GM10847 (cell line): ENCODE measurements around the gene LDLRAD4.

ENCODE experiments used
- POLR2A ChIP-seq: IDR thresholded peaks from 2 replicates; pipeline ENCODE4 v1.6.1; 2011; ENCODE audit not compliant: insufficient read length; ENCODE audit errors: extremely low read depth

LDLRAD4 gene

DNA sequence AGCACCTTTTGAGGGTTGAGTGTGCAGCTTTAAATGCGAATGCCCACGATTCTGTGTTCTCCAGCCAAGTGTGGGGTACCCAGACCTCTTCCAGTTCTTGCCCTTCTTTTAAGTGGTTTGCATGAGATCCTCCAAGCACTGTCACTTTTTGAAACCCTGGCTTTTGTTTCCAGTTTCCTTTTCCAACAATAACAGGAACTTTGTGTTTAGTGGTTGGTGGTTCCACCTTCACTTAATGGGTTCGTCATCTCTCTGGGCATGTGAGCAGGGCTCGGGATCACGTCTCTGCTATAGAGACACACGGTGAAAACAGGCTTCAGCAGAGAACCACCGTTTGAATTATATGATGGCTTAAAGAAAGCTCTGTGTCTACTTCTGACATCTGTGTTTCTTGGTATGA is 197.6 kb downstream of the LDLRAD4 start:
- no peak for TF ChIP-seq POLR2A

DNA sequence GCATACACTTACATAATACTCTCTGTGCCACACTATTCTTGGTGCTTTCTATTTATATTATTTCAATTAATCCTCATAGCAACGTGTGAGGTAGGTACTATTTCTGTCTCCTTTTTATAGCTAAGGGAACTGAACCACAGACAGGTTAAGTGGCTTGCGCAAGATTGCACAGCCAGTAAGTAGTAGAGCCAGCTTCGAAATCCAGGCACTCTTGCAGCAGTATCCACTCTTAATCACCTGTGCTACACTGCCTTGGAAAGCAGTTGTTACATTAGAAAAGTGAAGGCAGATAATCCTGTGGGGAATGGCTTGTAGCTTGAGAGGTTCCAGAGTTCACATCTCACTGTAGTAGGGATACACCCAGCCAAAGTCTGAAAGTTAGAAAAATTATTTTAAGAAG is 198.3 kb downstream of the LDLRAD4 start:
- no peak for TF ChIP-seq POLR2A

DNA sequence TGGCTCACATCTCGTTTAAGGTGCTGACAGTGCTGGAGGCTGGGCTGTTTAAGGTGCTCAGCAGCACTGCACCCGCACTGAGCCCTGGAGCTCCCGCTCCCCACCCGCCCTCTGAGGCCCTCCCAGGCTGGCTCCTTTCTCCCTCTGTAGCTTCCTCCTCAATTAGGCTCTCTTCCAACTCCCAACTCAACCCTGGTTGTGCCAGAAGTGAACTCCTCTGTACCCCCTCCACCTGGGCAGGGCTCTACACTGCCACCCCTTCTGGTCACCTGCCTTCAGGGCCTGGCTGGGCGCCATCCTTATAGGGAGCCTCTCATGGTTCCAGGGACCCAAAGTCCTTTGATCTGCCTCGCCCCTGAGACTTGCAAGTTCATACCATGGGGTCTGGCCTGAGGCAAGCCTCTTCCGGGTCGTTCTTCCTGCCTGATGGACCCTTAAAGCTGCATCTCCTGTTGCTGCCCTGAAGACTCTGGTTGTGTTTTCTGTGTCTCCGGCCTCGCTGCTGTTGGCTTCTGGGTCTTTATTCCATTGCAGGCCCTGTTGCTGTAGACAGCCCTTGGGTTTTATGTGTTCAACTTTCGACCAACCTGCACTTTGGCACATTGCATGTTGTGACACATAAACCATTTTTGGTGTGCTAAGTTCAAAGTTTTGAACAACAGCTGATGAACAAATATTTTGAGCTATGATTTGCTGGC is 199.6 kb downstream of the LDLRAD4 start:
- TF ChIP-seq POLR2A: no peak

DNA sequence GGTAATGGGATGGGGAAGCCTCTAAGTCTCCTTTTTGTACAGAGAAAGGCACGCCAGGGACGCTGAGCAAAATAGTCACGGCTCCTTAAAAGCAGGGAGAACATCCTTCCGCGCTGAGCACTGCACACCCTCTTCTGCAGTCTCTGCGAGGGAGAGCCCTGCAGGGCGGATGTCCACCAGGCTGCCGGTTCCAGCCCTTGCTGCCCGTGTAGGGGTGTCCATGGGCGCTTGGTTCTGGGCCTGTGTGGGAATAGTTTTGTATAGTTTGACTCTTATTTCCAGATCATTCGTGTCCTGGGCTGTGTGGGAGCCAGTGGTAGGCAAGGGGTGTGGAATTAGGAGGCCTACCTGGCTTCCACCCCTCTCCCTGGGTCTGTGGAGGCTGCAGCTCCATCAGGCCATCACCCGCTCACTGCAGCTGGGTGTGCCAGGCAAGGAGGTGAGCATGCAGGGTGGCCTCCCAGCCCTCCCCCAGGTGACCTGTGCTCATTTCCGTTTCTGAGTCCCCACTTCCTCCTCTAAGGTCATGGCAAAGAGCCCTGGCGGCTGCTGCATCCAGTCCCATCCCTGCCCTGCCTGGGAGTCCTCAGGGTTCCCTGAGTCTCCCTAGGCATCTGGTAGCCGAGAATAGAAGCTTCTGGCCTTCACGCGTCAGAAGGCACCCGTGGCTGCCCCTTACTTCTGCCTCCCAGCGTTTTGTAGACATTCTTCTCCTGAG is 202.6 kb downstream of the LDLRAD4 start:
- TF ChIP-seq POLR2A: no peak

DNA sequence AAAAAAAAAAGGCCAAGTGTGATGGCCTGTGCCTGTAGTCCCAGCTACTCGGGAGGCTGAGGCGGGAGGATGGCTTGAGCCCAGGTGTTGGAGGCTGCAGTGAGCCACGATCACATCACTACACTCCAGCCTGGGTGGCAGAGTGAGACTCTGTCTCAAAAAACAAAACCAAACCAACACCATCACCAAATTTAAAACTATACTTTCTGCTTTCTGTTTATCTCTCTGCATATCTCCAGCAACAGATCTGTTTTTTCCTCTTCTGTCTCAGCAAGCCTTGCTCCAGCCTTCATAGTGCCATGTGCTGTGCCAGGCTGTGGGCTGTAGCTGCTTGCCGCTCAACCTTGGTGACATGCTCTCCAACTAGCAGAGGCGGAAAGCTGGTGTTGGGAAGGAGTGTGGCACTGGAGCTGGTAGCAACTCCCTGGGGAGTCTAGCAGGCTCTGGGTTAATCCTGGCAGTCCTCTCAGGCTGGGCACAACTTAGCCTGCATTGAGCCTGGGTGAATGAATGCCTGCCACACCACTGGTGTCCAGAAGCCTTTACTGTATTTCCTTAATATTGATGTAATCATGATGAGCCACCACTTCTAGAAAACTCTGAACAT is 204.1 kb downstream of the LDLRAD4 start:
- TF ChIP-seq POLR2A: no peak

DNA sequence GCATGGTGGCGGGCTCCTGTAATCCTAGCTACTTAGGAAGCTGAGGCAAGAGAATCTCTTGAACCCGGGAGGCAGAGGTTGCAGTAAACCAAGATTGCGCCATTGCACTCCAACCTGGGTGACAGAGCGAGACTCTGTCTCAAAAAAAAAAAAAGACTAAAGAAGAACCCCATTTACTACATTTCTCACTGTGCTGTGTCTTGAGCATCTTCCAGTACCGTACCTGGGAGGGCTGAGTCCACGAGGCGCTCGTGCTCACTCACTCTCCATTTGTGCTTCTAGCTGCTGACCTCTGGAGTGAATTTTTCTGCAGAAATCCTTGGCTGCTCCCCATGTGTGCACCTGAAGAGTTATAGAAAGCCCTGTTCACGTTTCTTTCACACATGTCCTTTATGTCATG is 204.8 kb downstream of the LDLRAD4 start:
- no peak for TF ChIP-seq POLR2A

DNA sequence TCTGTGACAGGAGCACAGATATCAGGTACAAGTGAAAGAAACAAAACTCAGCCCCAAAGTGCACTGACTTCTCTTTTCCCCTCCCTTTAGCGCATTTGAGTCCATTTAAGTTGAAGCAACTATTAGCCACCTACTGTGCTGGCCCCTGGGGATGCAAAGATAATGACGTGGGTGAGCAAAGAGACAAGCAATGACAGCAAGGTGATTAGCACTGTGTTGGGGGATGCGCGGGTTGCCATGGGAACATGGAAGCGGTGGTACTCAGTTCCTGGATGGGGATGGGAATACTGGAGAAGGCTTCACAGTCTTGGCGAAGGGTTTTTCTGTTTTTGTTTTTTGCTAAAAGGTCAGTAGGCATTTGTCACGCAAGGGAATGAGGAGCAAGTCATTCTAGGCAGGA is 205.8 kb downstream of the LDLRAD4 start:
- no peak for TF ChIP-seq POLR2A

DNA sequence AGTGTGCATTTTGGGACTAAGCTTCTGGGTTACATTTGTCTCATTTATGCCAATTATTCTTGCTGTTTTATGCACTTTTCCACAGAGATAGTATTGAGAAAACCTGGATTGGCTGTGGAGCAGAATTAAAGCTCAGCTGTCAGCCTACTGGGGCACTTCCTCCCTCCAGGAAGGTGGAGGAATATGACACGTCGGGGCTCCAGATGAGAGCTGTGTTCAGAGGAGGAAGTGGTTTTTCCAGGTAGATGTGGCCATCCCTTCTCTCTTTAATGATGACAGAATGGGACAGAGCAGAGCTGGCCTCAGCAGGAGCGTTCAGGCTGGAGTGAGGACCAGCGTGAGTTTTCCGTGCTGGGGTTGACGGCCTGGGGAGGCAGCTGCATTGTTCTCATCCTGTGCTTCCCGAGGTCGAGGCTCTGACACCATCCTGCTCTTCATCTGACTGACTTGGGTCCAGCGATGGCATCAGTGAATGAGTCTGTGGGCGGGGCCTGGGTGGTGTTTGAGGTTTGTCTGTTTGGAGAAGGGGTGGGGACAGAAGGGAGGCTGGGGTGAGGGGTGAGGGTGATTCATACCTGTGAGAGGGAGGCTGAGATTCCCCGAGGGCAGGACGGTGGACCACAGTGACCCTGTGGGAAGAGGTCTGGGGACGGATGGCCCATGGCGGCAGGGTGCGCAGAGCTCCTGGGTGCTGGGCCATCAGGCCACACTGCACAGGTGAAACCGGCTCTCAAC is 207.0 kb downstream of the LDLRAD4 start:
- TF ChIP-seq POLR2A: no peak

DNA sequence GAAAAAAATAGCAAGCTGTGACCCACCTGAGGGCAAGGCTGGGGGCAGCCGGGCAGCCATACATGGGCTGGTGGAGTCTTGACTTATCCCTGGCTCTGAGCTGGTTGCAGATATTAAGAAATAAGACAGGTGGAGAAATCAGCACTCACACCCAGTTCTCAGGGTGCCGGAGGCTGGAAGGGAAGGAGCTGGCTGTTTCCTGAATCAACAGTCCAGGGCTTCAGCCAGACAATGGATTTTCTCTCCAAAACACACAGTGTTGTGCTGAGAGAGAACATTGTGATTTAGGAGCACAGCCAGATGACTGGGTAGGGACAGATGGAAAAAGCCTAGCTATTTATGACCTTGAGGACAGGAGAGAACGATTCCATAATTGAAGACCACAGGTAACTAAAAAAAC is 208.8 kb downstream of the LDLRAD4 start:
- no peak for TF ChIP-seq POLR2A

DNA sequence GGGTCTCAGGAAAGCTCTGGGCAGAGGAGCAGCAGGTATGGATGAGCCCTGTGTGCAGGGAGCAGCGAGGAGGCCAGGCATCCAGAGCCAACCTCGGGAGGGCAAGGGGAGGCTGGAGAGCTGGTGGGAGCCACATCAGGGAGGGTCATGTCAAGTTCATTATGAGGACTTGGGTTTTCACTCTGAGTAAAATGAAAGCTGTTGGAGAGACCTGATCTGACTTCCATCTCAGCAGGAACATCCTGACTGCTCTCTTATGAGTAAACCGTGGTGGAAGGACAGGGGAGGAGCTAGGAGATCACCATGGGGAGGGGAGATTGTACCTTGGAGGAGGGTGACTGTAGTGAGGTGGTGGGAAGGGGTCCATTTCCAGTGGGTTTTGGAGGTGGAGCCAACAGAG is 209.8 kb downstream of the LDLRAD4 start:
- no peak for TF ChIP-seq POLR2A

DNA sequence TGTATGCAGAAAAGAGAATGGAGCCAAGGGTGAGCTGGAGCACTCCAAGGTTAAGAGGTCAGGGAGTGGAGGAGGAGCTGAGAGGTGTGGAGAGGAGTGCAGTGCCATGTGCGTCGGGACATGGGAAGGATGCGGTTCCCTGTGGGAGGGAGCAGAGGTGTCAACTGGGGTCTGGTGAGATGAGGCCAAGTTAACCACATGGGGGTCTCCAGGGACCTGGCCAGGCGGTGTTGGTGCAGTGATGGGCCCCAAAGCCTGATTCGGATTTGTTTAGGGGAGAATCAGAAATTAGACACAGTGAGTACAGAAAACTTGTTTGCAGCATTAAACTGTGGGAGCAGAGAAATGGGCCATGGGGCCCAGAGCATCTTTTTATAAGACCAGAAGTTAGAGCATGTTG is 210.5 kb downstream of the LDLRAD4 start:
- no peak for TF ChIP-seq POLR2A

DNA sequence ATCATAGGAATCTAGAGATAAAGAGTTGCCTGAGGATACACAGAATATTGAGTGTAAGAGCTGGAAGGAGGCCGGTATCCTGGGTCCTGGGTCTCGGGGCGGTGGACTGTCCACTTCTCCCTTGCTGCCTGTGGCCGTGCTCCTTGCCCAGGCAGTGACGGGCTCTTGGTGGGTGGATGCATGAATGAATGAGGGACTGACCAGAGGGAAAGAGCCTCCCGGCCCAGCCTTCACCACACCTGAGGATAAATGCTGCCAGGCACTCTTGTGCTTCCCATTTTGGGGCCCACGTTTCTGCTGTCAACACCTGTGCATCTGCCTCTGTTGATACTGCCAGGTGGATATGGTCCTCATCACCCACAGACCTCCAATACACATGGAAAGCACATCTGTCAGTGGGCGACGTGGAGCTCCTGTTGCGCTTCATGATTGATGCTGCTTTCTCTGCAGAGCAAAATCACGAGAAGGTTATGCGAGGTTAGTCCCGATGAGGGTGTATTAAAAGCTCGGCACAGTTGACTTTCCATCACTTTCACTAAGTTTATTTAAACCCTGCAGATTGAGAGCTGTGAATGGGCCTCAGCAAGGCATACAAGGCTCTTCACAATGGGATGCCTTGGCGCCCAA is 211.4 kb downstream of the LDLRAD4 start:
- TF ChIP-seq POLR2A: no peak

DNA sequence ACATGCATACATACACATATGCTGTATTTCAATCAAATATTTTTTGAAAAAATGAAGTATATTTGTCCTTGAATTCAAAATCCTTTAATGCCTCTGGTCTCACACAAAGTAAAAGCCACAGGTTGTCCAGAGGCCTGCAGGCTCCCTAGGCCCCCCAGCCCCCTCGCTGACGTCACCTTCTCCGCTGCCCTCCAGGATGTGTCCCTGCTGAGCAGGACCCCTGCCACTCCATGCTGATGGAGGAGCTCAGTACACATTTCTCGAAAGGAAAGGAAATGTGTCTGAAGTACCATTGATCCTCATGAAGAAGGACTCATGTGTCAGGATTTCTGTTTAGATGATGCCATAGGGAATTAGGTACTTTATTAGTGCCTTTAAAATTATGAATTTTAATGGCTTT is 212.1 kb downstream of the LDLRAD4 start:
- TF ChIP-seq POLR2A: no peak

DNA sequence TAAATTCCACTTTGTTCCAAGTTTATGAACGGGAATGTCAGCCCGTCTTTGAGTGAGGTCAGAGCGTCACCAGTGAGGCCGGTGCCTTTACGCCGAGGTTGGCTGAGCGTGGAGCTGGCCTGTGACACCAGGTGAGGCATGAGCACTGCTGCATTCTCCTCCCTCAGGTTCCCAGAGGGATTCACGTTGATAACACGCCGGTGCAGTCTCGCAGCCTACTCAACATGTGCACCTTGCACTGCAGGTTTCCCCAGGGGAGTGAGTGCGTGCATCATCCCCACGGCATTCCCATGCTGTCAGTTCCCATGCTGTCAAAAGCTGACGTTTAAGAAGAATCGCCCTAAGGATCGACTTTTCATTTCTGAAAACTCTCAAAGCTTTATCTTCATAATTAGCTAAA is 213.3 kb downstream of the LDLRAD4 start:
- TF ChIP-seq POLR2A: no peak

DNA sequence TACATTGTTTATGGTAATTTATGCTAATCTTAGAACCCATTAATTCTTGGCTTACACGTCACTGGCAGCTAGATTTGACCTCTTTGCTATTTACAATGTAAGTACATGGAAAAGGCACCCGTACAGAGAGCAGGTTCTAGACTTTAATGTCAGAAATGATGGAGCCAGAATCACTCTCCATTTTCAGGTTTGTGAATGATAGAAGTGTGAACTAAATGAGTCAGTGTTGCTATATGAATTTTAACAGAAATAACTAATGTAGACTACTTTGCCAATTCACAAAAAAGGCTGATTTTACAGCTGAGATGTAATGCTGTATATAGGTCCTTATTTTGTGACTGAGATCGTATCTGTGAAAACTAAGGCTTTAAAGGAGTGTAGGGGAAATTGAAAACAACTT is 214.6 kb downstream of the LDLRAD4 start:
- no peak for TF ChIP-seq POLR2A
